Heart left ventricle (tissue), 16 donors: ENCODE results near the gene DNMT3A. TPM values are rescaled to one million over a fixed set of nuclear protein-coding genes. Genes with fewer than 3 reads are reported as not detected.

Experiments
- ATAC-seq, 4 donors: fragments of 200-7000 bp; cut with Tn5 transposase; one replicate each; pipeline ENCODE4 v1.9.1; 2020 to 2022; ENCODE audit warnings: moderate library complexity in 4 of 4, mild to moderate bottlenecking in 3 of 4, moderate number of reproducible peaks in 1 of 4
- DNase-seq, 5 donors: peaks; one replicate each; pipeline ENCODE4 v3.0.0-alpha.2; 2020
- H3K27ac ChIP-seq, 12 donors: fragments of 200-600 bp; sonication (generic) in 4 of 12; one replicate each; pipeline versions ENCODE4 v1.5.0 to v1.8.0; 2016 to 2022; ENCODE audit warnings: mild to moderate bottlenecking in 2 of 12
- H3K27me3 ChIP-seq, 9 donors: fragments of 200-600 bp; sonication (generic) in 2 of 9; one replicate each; pipeline versions ENCODE4 v1.5.1 to v1.8.0; 2016 to 2022; ENCODE audit warnings: mild to moderate bottlenecking in 3 of 9
- H3K36me3 ChIP-seq, 9 donors: fragments of 200-600 bp; sonication (generic) in 2 of 9; one replicate each; pipeline versions ENCODE4 v1.5.0 to v1.8.0; 2018 to 2022; ENCODE audit warnings: mild to moderate bottlenecking in 2 of 9
- H3K4me1 ChIP-seq, 12 donors: fragments of 200-600 bp; sonication (generic) in 4 of 12; one replicate each; pipeline versions ENCODE4 v1.5.0 to v1.8.0; 2016 to 2022; ENCODE audit warnings: mild to moderate bottlenecking in 3 of 12
- H3K4me3 ChIP-seq, 12 donors: fragments of 200-600 bp; sonication (generic) in 4 of 12; one replicate each; pipeline versions ENCODE4 v1.5.0 to v1.8.0; 2017 to 2022; ENCODE audit warnings: mild to moderate bottlenecking in 9 of 12, moderate library complexity in 4 of 12
- H3K9me3 ChIP-seq, 12 donors: fragments of 200-600 bp; sonication (generic) in 4 of 12; one replicate each; pipeline versions ENCODE4 v1.5.0 to v1.8.0; 2016 to 2022; ENCODE audit warnings: mild to moderate bottlenecking in 1 of 12
- CTCF ChIP-seq, 12 donors: fragments of 200-600 bp; sonication (generic) in 4 of 12; IDR thresholded peaks; one replicate each; pipeline versions ENCODE4 v1.5.0 to v1.8.0; 2018 to 2022; ENCODE audit warnings: antibody characterized with exemption in 12 of 12, mild to moderate bottlenecking in 5 of 12
- POLR2A ChIP-seq, 2 donors: fragments of 450-650 bp; IDR thresholded peaks; one replicate each; pipeline ENCODE4 v1.6.1; 2017; ENCODE audit warnings: antibody characterized with exemption in 2 of 2, mild to moderate bottlenecking in 2 of 2, moderate library complexity in 2 of 2
- WGBS, 4 donors: extraction: QIAGEN DNeasy Blood & Tissue Kit in 2 of 4; methylation state at CpG; one replicate each; pipeline versions ENCODE4 v1.1.5 to v1.1.7; 2013 to 2018; 5-methylcytosine and 5-hydroxymethylcytosine counted together
- intact Hi-C, 10 donors: fragments of 100-400 bp; cut with DNase I; formaldehyde crosslinking; loops; one replicate each; pipeline versions ENCODE4 v1.11.1 to v1.14.2; 2022
- polyA plus RNA-seq, 2 donors: library from polyadenylated mRNA; stranded (reverse); fragments of 200-250 nt; gene quantifications; one replicate each; pipeline ENCODE4 v1.2.3, GENCODE V29; 2013
- total RNA-seq, 9 donors: library from RNA; depleted of rRNA in 2 of 9; stranded (reverse); fragments of >200 nt in 2 of 9; fragmentation: NEBNext Ultra II Directional in 3 of 9; extraction: Animal tissue kit (Norgen Biotek cat#: 25700) in 3 of 9; gene quantifications; one replicate each; pipeline versions ENCODE4 v1.1.0 to v1.2.4, GENCODE V29; 2016 to 2023
- donor health status: ischemic (EF 13 %, LVEDD 7.1; RV severe dilation, severe dysfunction).
- donor health status: healthy with polysubstance abuse.
- donor health status: DM: no; HTN: yes; CAD: no.
- donor health status: DM: no; HTN: no; CAD: no.
- donor health status: ischemic (EF 25% LVEDD 6.9; RV normal size, moderate dysfunction).
- donor health status: ischemic (EF 25% LVEDD 5.7; RV mildly dilated, moderate dysfunction).
- donor health status: healthy.
- donor health status: DM: yes; HTN: yes; CAD: no.
- donor health status: ischemic (EF 35%, LVEDD 5.7; RV mildly dilated, moderate dysfunction).
- donor health status: nonischemic (EF 11% LVEDD 7.7; RV severe dilation, severe dysfunction).
- donor health status: DM: yes; HTN: yes; CAD: no.
- donor health status: PGD.
- donor health status: ischemic (EF 29% LVEDD 5.4; RV normal size, mild dysfunction).
- donor health status: nonischemic (EF 23%, LVEDD 6.1; RV moderate dilation, normal function).

Gene DNMT3A
- total and polyA plus RNA-seq, 11 donors, result 3.5 to 26.0 (median 16.0) TPM

GRCh38 chr2:25312958-25313710 lies 28.6 kb downstream of the DNMT3A start:
- TF ChIP-seq POLR2A (IDR thresholded peaks at IDR 0.05) (no peak), CTCF (IDR thresholded peaks at IDR 0.05) (no peak)
- no peaks in the 10 kb centered on the region for H3K27me3 ChIP-seq
- DNase-seq, result peak in 1 of 5 donors; percentile 37
- peaks cover 0 to 28% (median 10%) of the 10 kb centered on the region in 9 donors for H3K36me3 ChIP-seq
- WGBS, 4 donors, result 63 to 75% (median 69%) methylated on average over 15 of the region's 15 CpGs
- ATAC-seq, result no peak
- H3K27ac ChIP-seq, result peak overlapping the region in 4 of 12 donors; percentile 55 to 90 (median 72)
- H3K4me1 ChIP-seq, result peaks cover 3 to 85% (median 67%) of the 10 kb centered on the region in 12 donors
- peak overlapping the region in 1 of 12 donors; percentile 26 for H3K4me3 ChIP-seq
- H3K9me3 ChIP-seq, result no peaks in the 10 kb centered on the region
- intact Hi-C loops, result loop anchor here in 1 of 10 donors (5.0 kb wide), 1 partner anchor 64 kb away; no protein-coding TSS in a partner anchor

- peaks cover 0 to 34% (median 10%) of the 10 kb centered on the region in 9 donors for H3K36me3 ChIP-seq
- intact Hi-C loops, result loop anchor here in 1 of 10 donors (5.0 kb wide), 1 partner anchor 65 kb away; no protein-coding TSS in a partner anchor
- H3K9me3 ChIP-seq, result no peaks in the 10 kb centered on the region
- no peaks in the 10 kb centered on the region for H3K27me3 ChIP-seq
- H3K4me3 ChIP-seq, result no peak overlapping the region
- peaks cover 3 to 93% (median 71%) of the 10 kb centered on the region in 12 donors for H3K4me1 ChIP-seq
- peak; percentile 25 to 48 (median 39) for ATAC-seq
- 44 to 56% (median 53%) methylated on average over 11 to 23 of the region's 23 CpGs for WGBS, 4 donors
- peak in 1 of 5 donors; percentile 63 for DNase-seq
- no peak for TF ChIP-seq CTCF (IDR thresholded peaks at IDR 0.05)
- TF ChIP-seq POLR2A (IDR thresholded peaks at IDR 0.05), result no peak
- H3K27ac ChIP-seq, result peak overlapping the region in 11 of 12 donors; percentile 35 to 76 (median 70)
These were observed 29.7 kb downstream of the DNMT3A start for GRCh38 chr2:25311865-25312575.

- intact Hi-C loops, result loop anchor here in 1 of 10 donors (5.0 kb wide), 1 partner anchor 66 kb away; no protein-coding TSS in a partner anchor
- peaks cover 0 to 34% (median 10%) of the 10 kb centered on the region in 9 donors for H3K36me3 ChIP-seq
- no peak overlapping the region for H3K4me3 ChIP-seq
- H3K27ac ChIP-seq, result peak overlapping the region in 11 of 12 donors; percentile 28 to 76 (median 70)
- H3K27me3 ChIP-seq, result no peaks in the 10 kb centered on the region
- WGBS, 4 donors, result 32 to 48% (median 40%) methylated on average over 9 to 14 of the region's 14 CpGs
- peak; percentile 69 to 84 (median 80) for DNase-seq
- ATAC-seq, result peak; percentile 68 to 77 (median 74)
- TF ChIP-seq POLR2A (IDR thresholded peaks at IDR 0.05) (no peak), CTCF (IDR thresholded peaks at IDR 0.05) (no peak)
- H3K9me3 ChIP-seq, result no peaks in the 10 kb centered on the region
- peaks cover 3 to 97% (median 77%) of the 10 kb centered on the region in 12 donors for H3K4me1 ChIP-seq
These were observed 30.5 kb downstream of the DNMT3A start for GRCh38 chr2:25310965-25311864.
